ENCODE data around the gene CCDC71L. TPM values are rescaled to one million over a fixed set of nuclear protein-coding genes. Genes with fewer than 3 reads are reported as not detected.

Gene CCDC71L
- total RNA-seq, 1 experiment from 2014 or later, result 18.4 TPM

DNA sequence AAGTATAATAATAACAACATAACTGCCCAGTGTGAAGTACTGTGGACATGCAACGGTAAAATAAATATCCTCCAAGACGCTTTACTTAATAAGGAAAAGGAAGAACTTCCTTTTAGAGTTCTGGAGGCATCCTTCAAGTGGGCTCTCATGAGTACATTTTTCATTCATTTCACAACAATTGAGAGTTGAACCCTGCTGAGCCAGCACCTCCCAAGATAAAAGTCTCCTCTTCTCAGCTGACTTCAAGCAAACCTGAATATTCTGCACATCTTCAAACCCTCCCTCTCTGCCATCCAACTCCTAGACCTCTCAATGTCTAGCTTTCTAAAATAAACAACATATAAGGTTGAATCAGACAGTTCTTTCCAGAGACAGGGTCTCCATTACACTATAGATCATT lies 7.5 kb downstream of the CCDC71L start:
- intact Hi-C loops (cut with micrococcal nuclease; ENCODE audit: unreplicated experiment), result no loop called here
- H3K27ac ChIP-seq (ENCODE audit: low read depth, low read length, poor library complexity, severe bottlenecking), result no peak overlapping the region
- no peak for TF ChIP-seq EZH2 (IDR thresholded peaks at IDR 0.05; ENCODE audit: borderline replicate concordance, low read depth, low read length, poor library complexity, severe bottlenecking)
- TF ChIP-seq, protein P1, sequence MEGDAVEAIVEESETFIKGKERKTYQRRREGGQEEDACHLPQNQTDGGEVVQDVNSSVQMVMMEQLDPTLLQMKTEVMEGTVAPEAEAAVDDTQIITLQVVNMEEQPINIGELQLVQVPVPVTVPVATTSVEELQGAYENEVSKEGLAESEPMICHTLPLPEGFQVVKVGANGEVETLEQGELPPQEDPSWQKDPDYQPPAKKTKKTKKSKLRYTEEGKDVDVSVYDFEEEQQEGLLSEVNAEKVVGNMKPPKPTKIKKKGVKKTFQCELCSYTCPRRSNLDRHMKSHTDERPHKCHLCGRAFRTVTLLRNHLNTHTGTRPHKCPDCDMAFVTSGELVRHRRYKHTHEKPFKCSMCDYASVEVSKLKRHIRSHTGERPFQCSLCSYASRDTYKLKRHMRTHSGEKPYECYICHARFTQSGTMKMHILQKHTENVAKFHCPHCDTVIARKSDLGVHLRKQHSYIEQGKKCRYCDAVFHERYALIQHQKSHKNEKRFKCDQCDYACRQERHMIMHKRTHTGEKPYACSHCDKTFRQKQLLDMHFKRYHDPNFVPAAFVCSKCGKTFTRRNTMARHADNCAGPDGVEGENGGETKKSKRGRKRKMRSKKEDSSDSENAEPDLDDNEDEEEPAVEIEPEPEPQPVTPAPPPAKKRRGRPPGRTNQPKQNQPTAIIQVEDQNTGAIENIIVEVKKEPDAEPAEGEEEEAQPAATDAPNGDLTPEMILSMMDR (conservative IDR thresholded peaks at IDR 0.05; ENCODE audit: low read depth, low read length), result no peak
- DNase-seq (ENCODE audit: low spot score), result no peak
- no TSS peak for BruUV-seq (replicated peaks)
- peaks cover 3% of the 10 kb centered on the region for H3K4me1 ChIP-seq (ENCODE audit: insufficient read depth, low read length, poor library complexity, severe bottlenecking)
- H3K4me3 ChIP-seq (ENCODE audit: low read depth, low read length, poor library complexity, severe bottlenecking), result no peak overlapping the region
- H3K36me3 ChIP-seq (ENCODE audit: insufficient read depth, low read length, poor library complexity, severe bottlenecking), result no peaks in the 10 kb centered on the region
- H3K9me3 ChIP-seq (ENCODE audit: low read depth, low read length, poor library complexity, severe bottlenecking), result no peaks in the 10 kb centered on the region
- H3K27me3 ChIP-seq (replicated peaks; ENCODE audit: insufficient read depth, low read depth, low read length, poor library complexity), result no peaks in the 10 kb centered on the region
- ChIA-PET CTCF (no interaction called here), POLR2A (ENCODE audit: low non-redundant PET) (no interaction called here)

DNA sequence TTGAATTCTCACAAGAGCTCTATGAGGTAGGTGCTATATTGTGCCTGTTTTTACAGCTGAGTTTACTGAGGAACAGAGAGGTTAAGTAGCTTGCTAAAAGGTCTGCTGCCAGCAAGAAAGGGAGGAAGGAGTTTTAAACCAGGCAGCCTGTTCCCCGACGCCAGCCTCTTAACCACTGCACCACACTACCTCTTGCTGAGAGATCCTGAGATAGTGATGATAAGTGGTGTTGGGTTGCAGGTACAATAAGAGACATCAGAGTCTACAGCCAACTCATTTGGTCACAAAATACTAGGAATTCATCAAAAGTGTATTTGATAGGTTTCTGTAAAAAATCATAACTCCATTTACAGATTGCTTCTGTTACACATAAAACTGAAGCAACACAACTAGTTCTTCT lies 8.0 kb downstream of the CCDC71L start:
- H3K9me3 ChIP-seq (ENCODE audit: low read depth, low read length, poor library complexity, severe bottlenecking), result no peaks in the 10 kb centered on the region
- CTCF ChIA-PET, result no interaction called here
- H3K4me3 ChIP-seq (ENCODE audit: low read depth, low read length, poor library complexity, severe bottlenecking), result no peak overlapping the region
- POLR2A ChIA-PET (ENCODE audit: low non-redundant PET), result no interaction called here
- no peak for DNase-seq (ENCODE audit: low spot score)
- H3K27me3 ChIP-seq (replicated peaks; ENCODE audit: insufficient read depth, low read depth, low read length, poor library complexity), result no peaks in the 10 kb centered on the region
- H3K4me1 ChIP-seq (ENCODE audit: insufficient read depth, low read length, poor library complexity, severe bottlenecking), result peaks cover 3% of the 10 kb centered on the region
- H3K27ac ChIP-seq (ENCODE audit: low read depth, low read length, poor library complexity, severe bottlenecking), result no peak overlapping the region
- TF ChIP-seq EZH2 (IDR thresholded peaks at IDR 0.05; ENCODE audit: borderline replicate concordance, low read depth, low read length, poor library complexity, severe bottlenecking), result no peak
- TF ChIP-seq, protein P1 (conservative IDR thresholded peaks at IDR 0.05; ENCODE audit: low read depth, low read length), result no peak
- no peaks in the 10 kb centered on the region for H3K36me3 ChIP-seq (ENCODE audit: insufficient read depth, low read length, poor library complexity, severe bottlenecking)
- no TSS peak for BruUV-seq (replicated peaks)
- intact Hi-C loops (cut with micrococcal nuclease; ENCODE audit: unreplicated experiment), result no loop called here

DNA sequence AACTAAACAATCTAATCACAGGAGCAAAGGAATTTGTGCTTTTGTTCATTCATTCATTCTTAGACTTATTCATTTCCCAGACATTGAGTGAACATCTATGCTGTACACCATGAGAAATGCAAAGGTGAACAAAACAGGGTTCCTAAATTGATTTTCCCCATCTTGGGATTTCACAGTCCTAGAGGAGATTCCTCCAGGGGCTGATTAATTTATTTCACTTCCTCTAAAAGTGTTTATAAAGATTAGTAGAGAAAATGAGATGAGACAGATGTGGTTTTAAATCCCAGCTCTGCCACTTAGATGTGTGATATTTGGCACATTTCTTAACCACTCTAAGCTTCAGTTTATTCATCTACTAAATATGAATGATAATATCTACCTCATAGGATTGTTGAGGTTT lies 8.9 kb downstream of the CCDC71L start:
- CTCF ChIA-PET, result no interaction called here
- no peak for DNase-seq (ENCODE audit: low spot score)
- POLR2A ChIA-PET (ENCODE audit: low non-redundant PET), result no interaction called here
- no TSS peak for BruUV-seq (replicated peaks)
- H3K36me3 ChIP-seq (ENCODE audit: insufficient read depth, low read length, poor library complexity, severe bottlenecking), result no peaks in the 10 kb centered on the region
- H3K9me3 ChIP-seq (ENCODE audit: low read depth, low read length, poor library complexity, severe bottlenecking), result no peaks in the 10 kb centered on the region
- no peak overlapping the region for H3K4me3 ChIP-seq (ENCODE audit: low read depth, low read length, poor library complexity, severe bottlenecking)
- H3K27me3 ChIP-seq (replicated peaks; ENCODE audit: insufficient read depth, low read depth, low read length, poor library complexity), result no peaks in the 10 kb centered on the region
- TF ChIP-seq EZH2 (IDR thresholded peaks at IDR 0.05; ENCODE audit: borderline replicate concordance, low read depth, low read length, poor library complexity, severe bottlenecking), result no peak
- TF ChIP-seq, protein P1 (conservative IDR thresholded peaks at IDR 0.05; ENCODE audit: low read depth, low read length), result no peak
- H3K4me1 ChIP-seq (ENCODE audit: insufficient read depth, low read length, poor library complexity, severe bottlenecking), result no peaks in the 10 kb centered on the region
- no peak overlapping the region for H3K27ac ChIP-seq (ENCODE audit: low read depth, low read length, poor library complexity, severe bottlenecking)
- intact Hi-C loops (cut with micrococcal nuclease; ENCODE audit: unreplicated experiment), result no loop called here

Measured in A673 (cell line).